KMS-11 (cell line): Measurements from ENCODE around the gene PCCA.

ENCODE experiments used
- H2AFZ ChIP-seq: fragments of 200-600 bp; sonication (generic); 2 replicates; pipeline ENCODE4 v1.6.1; 2016; ENCODE audit warnings: antibody characterized with exemption, mixed run types, low read depth
- H3K27ac ChIP-seq: fragments of 200-600 bp; sonication (generic); 2 replicates; pipeline ENCODE4 v1.6.1; 2016; ENCODE audit warnings: mild to moderate bottlenecking, mixed run types
- H3K27me3 ChIP-seq: fragments of 200-600 bp; sonication (generic); 2 replicates; pipeline ENCODE4 v1.6.1; 2017; ENCODE audit warnings: mild to moderate bottlenecking, low read depth, mixed run types, moderate library complexity; ENCODE audit not compliant: insufficient read depth
- H3K36me3 ChIP-seq: fragments of 200-600 bp; sonication (generic); 2 replicates; pipeline ENCODE4 v1.6.1; 2017; ENCODE audit warnings: mild to moderate bottlenecking, mixed run types; ENCODE audit not compliant: insufficient read depth
- H3K4me1 ChIP-seq: fragments of 200-600 bp; sonication (generic); 2 replicates; pipeline ENCODE4 v1.6.1; 2016; ENCODE audit warnings: mild to moderate bottlenecking, low read depth, mixed run types; ENCODE audit not compliant: poor library complexity, severe bottlenecking
- H3K4me2 ChIP-seq: fragments of 200-600 bp; sonication (generic); 2 replicates; pipeline ENCODE4 v1.7.0; 2016; ENCODE audit warnings: mild to moderate bottlenecking, mixed run types
- H3K4me3 ChIP-seq: fragments of 200-600 bp; sonication (generic); IDR thresholded peaks from 2 replicates; pipeline ENCODE4 v1.6.1; 2017; ENCODE audit warnings: low read depth, low read length, mixed read lengths; ENCODE audit not compliant: insufficient read depth
- H3K79me2 ChIP-seq: fragments of 200-600 bp; sonication (generic); 2 replicates; pipeline ENCODE4 v1.6.1; 2016; ENCODE audit warnings: low read depth, mixed run types; ENCODE audit not compliant: insufficient read depth
- H3K9ac ChIP-seq: fragments of 200-600 bp; sonication (generic); 2 replicates; pipeline ENCODE4 v1.6.1; 2016; ENCODE audit warnings: mild to moderate bottlenecking, mixed run types
- H4K20me1 ChIP-seq: fragments of 200-600 bp; sonication (generic); 2 replicates; pipeline ENCODE4 v1.6.1; 2016; ENCODE audit warnings: mild to moderate bottlenecking, mixed run types; ENCODE audit not compliant: insufficient read depth
- TF ChIP-seq, protein P1 (sequence below): fragments of 200-600 bp; sonication (generic); conservative IDR thresholded peaks from 2 replicates; pipeline ENCODE4 v1.6.1; 2017; ENCODE audit warnings: low read depth, mild to moderate bottlenecking, antibody characterized with exemption, low read length, moderate library complexity, mixed read lengths

Gene PCCA

DNA sequence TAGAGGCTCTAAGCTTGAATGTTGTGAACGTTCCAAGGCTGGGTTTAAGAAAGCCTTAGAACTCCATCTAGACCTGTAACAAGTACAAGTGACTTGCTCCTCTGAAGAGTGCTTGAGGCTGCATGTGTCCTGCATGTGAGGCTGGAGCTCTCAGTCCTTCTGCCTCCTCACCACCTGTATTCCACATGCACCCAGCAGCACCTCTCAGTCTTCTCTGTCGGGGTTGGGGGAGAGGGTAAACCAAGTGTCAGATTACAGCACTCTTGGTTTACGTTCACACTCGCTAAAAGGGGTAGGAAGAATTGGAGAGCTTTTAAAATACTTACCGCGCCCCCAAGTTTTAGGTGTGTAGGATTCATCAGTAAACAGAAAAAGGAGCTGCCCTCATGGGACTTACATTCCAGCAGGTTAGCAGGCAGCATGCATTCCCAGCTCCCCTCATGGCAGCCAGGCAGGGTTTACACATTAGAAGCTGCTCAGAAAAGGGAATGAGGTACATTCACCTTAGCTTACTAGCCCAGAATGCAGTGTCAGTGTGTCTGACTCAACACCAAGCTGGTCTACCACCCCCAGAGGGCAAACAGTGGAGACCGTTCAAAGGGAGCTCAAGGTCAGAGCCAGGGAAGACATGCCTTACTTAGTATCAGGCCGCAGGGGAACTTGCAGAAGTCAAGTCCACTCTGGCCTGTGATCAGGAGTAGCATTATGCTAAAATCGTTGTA lies 248.1 kb downstream of the PCCA start:
- H4K20me1 ChIP-seq: no peaks in the 10 kb centered on the region
- peaks cover 9% of the 10 kb centered on the region for H3K4me1 ChIP-seq
- TF ChIP-seq, protein P1, sequence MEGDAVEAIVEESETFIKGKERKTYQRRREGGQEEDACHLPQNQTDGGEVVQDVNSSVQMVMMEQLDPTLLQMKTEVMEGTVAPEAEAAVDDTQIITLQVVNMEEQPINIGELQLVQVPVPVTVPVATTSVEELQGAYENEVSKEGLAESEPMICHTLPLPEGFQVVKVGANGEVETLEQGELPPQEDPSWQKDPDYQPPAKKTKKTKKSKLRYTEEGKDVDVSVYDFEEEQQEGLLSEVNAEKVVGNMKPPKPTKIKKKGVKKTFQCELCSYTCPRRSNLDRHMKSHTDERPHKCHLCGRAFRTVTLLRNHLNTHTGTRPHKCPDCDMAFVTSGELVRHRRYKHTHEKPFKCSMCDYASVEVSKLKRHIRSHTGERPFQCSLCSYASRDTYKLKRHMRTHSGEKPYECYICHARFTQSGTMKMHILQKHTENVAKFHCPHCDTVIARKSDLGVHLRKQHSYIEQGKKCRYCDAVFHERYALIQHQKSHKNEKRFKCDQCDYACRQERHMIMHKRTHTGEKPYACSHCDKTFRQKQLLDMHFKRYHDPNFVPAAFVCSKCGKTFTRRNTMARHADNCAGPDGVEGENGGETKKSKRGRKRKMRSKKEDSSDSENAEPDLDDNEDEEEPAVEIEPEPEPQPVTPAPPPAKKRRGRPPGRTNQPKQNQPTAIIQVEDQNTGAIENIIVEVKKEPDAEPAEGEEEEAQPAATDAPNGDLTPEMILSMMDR: no peak

DNA sequence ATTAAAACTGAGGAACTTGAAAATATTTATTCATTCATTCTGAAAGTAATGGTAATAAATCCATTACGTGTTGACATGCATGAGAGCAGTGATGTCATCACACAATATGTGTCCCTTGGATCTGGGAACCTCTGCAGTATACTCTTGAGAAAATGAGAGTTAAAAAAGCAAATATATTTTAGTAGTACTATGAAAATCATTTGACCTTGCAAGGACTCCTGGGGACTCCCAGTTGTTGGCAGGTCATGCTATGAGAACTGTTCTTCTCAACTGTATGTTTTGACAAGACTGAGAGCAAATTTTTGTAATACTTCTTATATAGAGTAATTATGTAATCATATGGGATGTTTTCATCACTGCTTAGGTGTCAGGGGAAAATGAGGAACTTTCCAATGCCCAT lies 249.4 kb downstream of the PCCA start:
- Histone ChIP-seq H3K4me1 (peaks cover 9% of the 10 kb centered on the region), H3K9ac (no peak overlapping the region)

More for the DNA sequence above, 248.1 kb downstream of the PCCA start:
- Histone ChIP-seq H3K79me2 (no peaks in the 10 kb centered on the region), H3K9ac (no peak overlapping the region), H3K27me3 (no peaks in the 10 kb centered on the region), H3K4me2 (no peak overlapping the region), H3K36me3 (no peaks in the 10 kb centered on the region), H2AFZ (no peak overlapping the region), H3K4me3 (no peak overlapping the region), H3K27ac (no peak overlapping the region)

DNA sequence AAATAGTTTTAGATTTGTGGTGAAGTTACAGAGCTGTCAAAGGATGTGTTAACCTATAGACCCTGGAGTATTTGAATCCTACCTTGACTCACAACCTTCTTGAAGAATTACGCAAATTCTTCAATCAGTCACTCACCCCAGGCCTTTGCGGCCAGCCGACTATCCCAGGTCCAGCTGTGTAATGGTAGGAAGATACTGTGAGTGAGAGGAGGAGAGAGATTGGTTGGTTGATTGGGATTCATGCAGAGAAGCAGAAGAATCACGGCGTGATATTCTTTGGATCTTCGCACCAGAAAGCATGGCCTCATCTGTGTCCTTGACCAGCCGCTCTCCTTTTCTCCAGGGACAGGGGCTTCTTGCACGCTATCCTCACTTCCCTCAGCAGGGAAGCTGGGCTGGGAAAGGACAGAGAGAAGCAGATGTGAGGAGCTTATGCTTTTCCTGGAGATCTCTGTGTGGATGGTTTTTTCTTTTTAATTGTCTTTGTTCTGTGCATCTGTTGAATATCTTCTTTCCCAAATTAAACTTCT lies 250.6 kb downstream of the PCCA start:
- Histone ChIP-seq H4K20me1 (no peaks in the 10 kb centered on the region), H2AFZ (no peak overlapping the region), H3K36me3 (no peaks in the 10 kb centered on the region), H3K4me3 (no peak overlapping the region), H3K79me2 (no peaks in the 10 kb centered on the region), H3K27ac (no peak overlapping the region), H3K27me3 (no peaks in the 10 kb centered on the region), H3K4me1 (peaks cover 9% of the 10 kb centered on the region), H3K4me2 (no peak overlapping the region), H3K9ac (no peak overlapping the region)
- TF ChIP-seq, protein P1: no peak

More for the DNA sequence above, 249.4 kb downstream of the PCCA start:
- Histone ChIP-seq H3K79me2 (no peaks in the 10 kb centered on the region), H3K27ac (no peak overlapping the region), H3K36me3 (no peaks in the 10 kb centered on the region), H4K20me1 (no peaks in the 10 kb centered on the region), H3K27me3 (no peaks in the 10 kb centered on the region), H3K4me2 (no peak overlapping the region), H2AFZ (no peak overlapping the region), H3K4me3 (no peak overlapping the region)
- TF ChIP-seq, protein P1: no peak

DNA sequence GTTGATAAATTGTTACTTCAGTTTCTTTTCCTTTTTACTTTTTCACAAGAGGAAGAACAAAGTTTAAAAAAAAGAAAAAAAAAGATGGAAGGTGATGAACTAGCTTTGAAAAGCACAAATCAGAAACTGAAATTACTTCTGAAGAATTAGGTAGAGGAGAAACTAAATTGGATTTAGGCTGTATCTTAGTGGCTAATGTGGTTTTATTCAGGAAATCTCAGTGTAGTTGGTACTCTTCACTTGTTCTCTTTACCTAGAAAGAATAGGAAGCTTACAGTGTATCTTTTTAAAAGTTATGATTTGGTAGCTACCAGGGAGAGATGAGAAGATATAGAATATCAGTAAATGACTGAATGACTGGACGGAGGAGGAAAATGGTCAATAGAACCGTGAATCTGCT lies 252.0 kb downstream of the PCCA start:
- TF ChIP-seq, protein P1: no peak

More for the DNA sequence above, 252.0 kb downstream of the PCCA start:
- no peaks in the 10 kb centered on the region for H3K79me2 ChIP-seq
- H3K27ac ChIP-seq: no peak overlapping the region
- peaks cover 9% of the 10 kb centered on the region for H3K4me1 ChIP-seq
- no peaks in the 10 kb centered on the region for H3K27me3 ChIP-seq
- H3K4me2 ChIP-seq: no peak overlapping the region
- H4K20me1 ChIP-seq: no peaks in the 10 kb centered on the region
- H3K36me3 ChIP-seq: no peaks in the 10 kb centered on the region
- no peak overlapping the region for H2AFZ ChIP-seq
- no peak overlapping the region for H3K4me3 ChIP-seq
- no peak overlapping the region for H3K9ac ChIP-seq
